ENCODE data around the gene WWTR1. TPM values are rescaled to one million over a fixed set of nuclear protein-coding genes. Genes with fewer than 3 reads are reported as not detected.

The WWTR1 gene
- polyA plus RNA-seq, 1 experiment: 164 TPM

DNA sequence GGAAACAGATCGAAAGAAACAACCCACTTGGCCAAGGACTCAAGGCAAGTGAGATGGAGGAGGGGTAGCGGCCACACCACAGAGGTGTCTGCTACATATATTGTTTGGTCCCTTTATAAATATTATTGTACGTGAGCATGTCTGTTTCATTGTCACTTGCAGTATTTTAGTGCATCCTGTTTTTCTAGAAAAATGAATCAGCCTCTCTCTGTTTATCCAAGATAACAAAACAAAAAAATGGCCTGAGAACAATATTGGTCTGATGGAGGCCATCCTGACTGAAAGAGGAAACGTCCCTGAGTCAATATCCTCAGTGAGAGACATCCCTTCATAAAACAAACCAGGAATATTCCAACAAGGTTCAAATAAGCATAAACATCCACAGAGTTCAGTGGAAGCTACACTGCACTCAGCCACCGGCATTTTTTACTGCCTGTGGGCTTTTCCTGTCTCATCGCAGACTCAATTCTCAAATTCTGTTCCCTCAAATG, 42.0 kb downstream of the WWTR1 start:
- no peak for DNase-seq (ENCODE audit: low read depth, low spot score)
- POLR2A ChIA-PET: no interaction called here
- CTCF ChIA-PET: no interaction called here
- Histone ChIP-seq H3K27me3 (ENCODE audit: control insufficient read depth, insufficient read depth, low read length) (no peaks in the 10 kb centered on the region), H3K27ac (ENCODE audit: low read depth, low read length) (peak overlapping the region; percentile 22), H3K4me3 (ENCODE audit: low read depth, low read length) (no peak overlapping the region), H3K9me3 (ENCODE audit: control insufficient read depth, insufficient read depth, low read length) (no peaks in the 10 kb centered on the region)
- TF ChIP-seq, protein P1, sequence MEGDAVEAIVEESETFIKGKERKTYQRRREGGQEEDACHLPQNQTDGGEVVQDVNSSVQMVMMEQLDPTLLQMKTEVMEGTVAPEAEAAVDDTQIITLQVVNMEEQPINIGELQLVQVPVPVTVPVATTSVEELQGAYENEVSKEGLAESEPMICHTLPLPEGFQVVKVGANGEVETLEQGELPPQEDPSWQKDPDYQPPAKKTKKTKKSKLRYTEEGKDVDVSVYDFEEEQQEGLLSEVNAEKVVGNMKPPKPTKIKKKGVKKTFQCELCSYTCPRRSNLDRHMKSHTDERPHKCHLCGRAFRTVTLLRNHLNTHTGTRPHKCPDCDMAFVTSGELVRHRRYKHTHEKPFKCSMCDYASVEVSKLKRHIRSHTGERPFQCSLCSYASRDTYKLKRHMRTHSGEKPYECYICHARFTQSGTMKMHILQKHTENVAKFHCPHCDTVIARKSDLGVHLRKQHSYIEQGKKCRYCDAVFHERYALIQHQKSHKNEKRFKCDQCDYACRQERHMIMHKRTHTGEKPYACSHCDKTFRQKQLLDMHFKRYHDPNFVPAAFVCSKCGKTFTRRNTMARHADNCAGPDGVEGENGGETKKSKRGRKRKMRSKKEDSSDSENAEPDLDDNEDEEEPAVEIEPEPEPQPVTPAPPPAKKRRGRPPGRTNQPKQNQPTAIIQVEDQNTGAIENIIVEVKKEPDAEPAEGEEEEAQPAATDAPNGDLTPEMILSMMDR (IDR thresholded peaks at IDR 0.05; ENCODE audit: low read depth, low read length): no peak

DNA sequence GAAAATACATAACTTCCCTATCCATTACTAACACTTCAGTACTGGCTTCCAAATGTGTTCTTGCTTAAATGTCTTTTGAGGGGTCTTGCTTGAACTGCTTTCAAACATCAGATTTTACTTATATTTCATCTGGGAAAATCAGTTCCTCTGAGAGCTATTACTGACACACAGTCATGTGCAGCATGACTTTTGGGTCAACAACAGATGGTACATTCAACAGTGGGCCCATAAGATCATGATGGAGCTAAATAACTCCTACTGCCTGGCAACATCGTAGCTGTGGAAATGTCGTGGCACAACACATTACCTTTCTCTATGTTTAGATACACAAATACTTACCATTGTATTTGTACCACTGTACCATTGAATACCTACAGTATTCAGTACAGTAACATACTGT, 43.8 kb downstream of the WWTR1 start:
- ChIA-PET CTCF (interaction anchor here (1.0 to 1.3 kb wide), 2 partner anchors 16 to 103 kb away, joined by 3 to 4 read pairs; no protein-coding TSS in a partner anchor), POLR2A (no interaction called here)
- TF ChIP-seq, protein P1 (IDR thresholded peaks at IDR 0.05; ENCODE audit: low read depth, low read length): no peak
- H3K27me3 ChIP-seq (ENCODE audit: control insufficient read depth, insufficient read depth, low read length): no peaks in the 10 kb centered on the region
- no peak overlapping the region for H3K4me3 ChIP-seq (ENCODE audit: low read depth, low read length)
- no peak for DNase-seq (ENCODE audit: low read depth, low spot score)
- no peaks in the 10 kb centered on the region for H3K9me3 ChIP-seq (ENCODE audit: control insufficient read depth, insufficient read depth, low read length)
- H3K27ac ChIP-seq (ENCODE audit: low read depth, low read length): no peak overlapping the region

DNA sequence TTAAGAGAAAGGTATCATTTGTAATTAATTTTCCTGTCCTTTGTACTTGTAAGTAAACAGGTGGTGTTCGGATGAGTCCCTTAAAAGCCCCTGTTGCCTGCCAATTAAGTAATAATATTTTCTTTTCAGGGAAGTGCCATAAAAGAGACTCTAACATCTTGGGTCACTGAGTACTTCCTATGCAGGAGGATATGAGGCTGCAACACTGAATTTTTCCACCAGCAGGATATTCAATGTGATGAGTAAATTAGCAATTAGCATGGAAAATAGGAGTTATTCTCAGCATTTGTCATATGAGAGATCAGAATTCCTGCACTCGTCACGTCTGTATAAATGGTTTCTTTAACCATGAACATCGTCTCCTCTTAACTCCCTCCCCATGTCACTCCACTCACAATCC, 45.4 kb downstream of the WWTR1 start:
- TF ChIP-seq, protein P1 (IDR thresholded peaks at IDR 0.05; ENCODE audit: low read depth, low read length): no peak
- Histone ChIP-seq H3K27me3 (ENCODE audit: control insufficient read depth, insufficient read depth, low read length) (no peaks in the 10 kb centered on the region), H3K27ac (ENCODE audit: low read depth, low read length) (no peak overlapping the region), H3K9me3 (ENCODE audit: control insufficient read depth, insufficient read depth, low read length) (no peaks in the 10 kb centered on the region), H3K4me3 (ENCODE audit: low read depth, low read length) (no peak overlapping the region)
- CTCF ChIA-PET: interaction anchor here (0.8 kb wide), 1 partner anchor 9 kb away, joined by 4 read pairs; no protein-coding TSS in a partner anchor
- POLR2A ChIA-PET: no interaction called here
- no peak for DNase-seq (ENCODE audit: low read depth, low spot score)

DNA sequence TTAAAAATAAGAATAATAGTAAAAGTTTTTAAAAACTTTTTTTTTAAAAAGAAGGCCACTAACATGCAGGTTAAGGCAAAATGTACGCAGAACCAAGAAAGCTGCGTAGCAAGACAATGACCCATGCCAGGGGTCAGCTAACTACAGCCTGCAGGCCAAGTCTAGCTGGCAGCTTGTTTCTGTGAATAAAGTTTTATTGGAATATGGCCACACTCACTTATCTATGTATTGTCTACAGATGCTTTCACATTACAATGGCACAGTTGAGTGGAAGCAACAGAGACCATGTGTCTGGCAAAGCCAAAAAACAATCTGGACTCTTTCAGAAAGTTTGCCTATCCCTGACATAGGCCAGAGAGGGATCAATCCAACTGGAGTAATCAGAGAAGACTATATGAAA, 46.7 kb downstream of the WWTR1 start:
- DNase-seq (ENCODE audit: low read depth, low spot score): no peak
- H3K9me3 ChIP-seq (ENCODE audit: control insufficient read depth, insufficient read depth, low read length): no peaks in the 10 kb centered on the region
- ChIA-PET CTCF (interaction anchor here (1.7 kb wide), 1 partner anchor 43 kb away, joined by 4 read pairs; no protein-coding TSS in a partner anchor), POLR2A (interaction anchor here (1.1 to 1.3 kb wide), 2 partner anchors 9 to 36 kb away, joined by 3 to 4 read pairs; no protein-coding TSS in a partner anchor)
- TF ChIP-seq, protein P1 (IDR thresholded peaks at IDR 0.05; ENCODE audit: low read depth, low read length): no peak
- no peak overlapping the region for H3K4me3 ChIP-seq (ENCODE audit: low read depth, low read length)
- H3K27ac ChIP-seq (ENCODE audit: low read depth, low read length): no peak overlapping the region
- no peaks in the 10 kb centered on the region for H3K27me3 ChIP-seq (ENCODE audit: control insufficient read depth, insufficient read depth, low read length)

DNA sequence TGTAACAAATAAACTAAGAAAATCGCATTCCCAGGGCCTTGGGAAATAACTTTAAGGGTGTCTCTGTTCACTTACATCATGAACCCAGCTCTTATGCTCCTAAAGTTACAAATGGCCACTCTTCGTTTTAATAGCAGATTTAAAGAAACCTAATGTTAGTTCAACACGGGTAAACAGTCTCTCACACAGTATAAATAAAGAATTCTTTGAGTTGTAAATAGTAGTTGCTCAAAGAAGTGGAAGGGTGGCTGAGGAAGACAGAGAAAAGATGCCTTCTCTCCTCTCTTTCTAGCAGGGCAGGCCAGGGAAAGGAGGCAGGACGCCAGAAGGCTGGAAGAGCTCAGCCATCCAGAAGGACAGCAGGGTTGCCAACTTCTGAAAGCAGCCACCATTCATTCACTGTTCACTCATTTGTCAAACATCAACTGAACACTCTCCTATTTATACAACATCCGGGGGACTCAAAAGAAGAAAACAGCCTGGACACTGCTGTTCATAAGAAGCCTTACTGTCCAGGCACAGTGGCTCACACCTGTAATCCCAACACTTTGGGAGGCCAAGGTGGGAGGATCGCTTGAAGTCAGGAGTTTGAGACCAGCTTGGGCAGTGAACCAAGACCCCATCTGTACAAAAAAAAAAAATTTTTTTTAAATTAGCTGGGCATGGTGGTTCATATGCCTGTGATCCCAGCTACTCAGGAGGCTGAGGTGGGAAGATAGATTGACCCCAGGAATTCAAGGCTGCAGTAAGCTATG, 47.3 kb downstream of the WWTR1 start:
- H3K27ac ChIP-seq (ENCODE audit: low read depth, low read length): peak overlapping the region; percentile 23
- ChIA-PET POLR2A (interaction anchor here (1.1 to 1.5 kb wide), 3 partner anchors 10 to 47 kb away, joined by 3 to 6 read pairs (median 4); partner anchors contain the start of gene WWTR1), CTCF (interaction anchor here (1.7 kb wide), 1 partner anchor 44 kb away, joined by 4 read pairs; no protein-coding TSS in a partner anchor)
- TF ChIP-seq, protein P1 (IDR thresholded peaks at IDR 0.05; ENCODE audit: low read depth, low read length): no peak
- DNase-seq (ENCODE audit: low read depth, low spot score): no peak
- no peaks in the 10 kb centered on the region for H3K9me3 ChIP-seq (ENCODE audit: control insufficient read depth, insufficient read depth, low read length)
- H3K4me3 ChIP-seq (ENCODE audit: low read depth, low read length): no peak overlapping the region
- no peaks in the 10 kb centered on the region for H3K27me3 ChIP-seq (ENCODE audit: control insufficient read depth, insufficient read depth, low read length)
